ENCODE results near the gene SBF1.

DNA sequence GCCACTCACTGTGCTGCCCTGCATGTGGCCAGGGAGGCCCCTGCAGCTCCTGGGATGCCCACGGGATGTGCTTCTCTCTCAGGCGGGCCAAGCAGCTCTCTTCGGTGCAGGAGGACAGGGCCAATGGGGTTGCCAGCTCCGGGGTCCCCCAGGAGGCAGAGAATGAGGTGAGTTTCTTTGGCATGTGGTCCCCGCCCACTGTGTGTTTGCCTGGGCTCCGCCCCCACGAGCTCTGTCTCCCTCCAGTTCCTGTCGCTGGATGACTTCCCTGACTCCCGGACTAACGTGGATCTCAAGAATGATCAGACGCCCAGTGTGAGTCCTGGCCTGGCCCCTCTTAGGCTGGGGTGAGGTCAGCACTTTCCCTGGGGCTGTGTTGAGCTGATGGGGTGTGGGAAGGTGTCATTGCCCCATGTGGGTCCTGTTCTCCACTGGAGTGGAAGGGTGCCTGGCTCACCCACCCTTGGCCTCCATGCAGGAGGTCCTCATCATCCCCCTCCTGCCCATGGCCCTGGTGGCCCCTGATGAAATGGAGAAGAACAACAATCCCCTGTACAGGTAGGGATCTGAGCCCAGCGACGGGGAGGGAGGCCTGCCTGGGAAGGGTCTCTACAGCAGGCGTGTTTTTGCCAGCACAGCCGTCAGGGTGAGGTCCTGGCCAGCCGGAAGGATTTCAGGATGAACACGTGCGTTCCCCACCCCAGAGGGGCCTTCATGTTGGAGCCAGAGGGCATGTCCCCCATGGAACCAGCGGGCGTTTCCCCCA lies 42.8 kb upstream of the SBF1 start:
- TF ChIP-seq, protein P1, sequence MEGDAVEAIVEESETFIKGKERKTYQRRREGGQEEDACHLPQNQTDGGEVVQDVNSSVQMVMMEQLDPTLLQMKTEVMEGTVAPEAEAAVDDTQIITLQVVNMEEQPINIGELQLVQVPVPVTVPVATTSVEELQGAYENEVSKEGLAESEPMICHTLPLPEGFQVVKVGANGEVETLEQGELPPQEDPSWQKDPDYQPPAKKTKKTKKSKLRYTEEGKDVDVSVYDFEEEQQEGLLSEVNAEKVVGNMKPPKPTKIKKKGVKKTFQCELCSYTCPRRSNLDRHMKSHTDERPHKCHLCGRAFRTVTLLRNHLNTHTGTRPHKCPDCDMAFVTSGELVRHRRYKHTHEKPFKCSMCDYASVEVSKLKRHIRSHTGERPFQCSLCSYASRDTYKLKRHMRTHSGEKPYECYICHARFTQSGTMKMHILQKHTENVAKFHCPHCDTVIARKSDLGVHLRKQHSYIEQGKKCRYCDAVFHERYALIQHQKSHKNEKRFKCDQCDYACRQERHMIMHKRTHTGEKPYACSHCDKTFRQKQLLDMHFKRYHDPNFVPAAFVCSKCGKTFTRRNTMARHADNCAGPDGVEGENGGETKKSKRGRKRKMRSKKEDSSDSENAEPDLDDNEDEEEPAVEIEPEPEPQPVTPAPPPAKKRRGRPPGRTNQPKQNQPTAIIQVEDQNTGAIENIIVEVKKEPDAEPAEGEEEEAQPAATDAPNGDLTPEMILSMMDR (IDR thresholded peaks at IDR 0.05) = no peak
- no peak for TF ChIP-seq EZH2 (IDR thresholded peaks at IDR 0.05; ENCODE audit: borderline replicate concordance, insufficient read depth, low read depth, low read length, poor library complexity, severe bottlenecking)

All from B cell (primary cell).